Ovary (tissue), 9 donors: ENCODE measurements around the gene CFAP58. TPM values are rescaled to one million over a fixed set of nuclear protein-coding genes. Genes with fewer than 3 reads are reported as not detected.

Experiments
- DNase-seq, 5 donors: peaks; one replicate each; pipeline ENCODE4 v3.0.0-alpha.2; 2019 to 2020
- H3K27ac ChIP-seq, 2 donors: fragments of 200-600 bp; one replicate each; pipeline versions ENCODE4 v1.5.1 to v1.8.0; 2019 to 2022
- H3K27me3 ChIP-seq: fragments of 200-600 bp; one replicate; pipeline ENCODE4 v1.8.0; 2022
- H3K36me3 ChIP-seq: fragments of 200-600 bp; sonication (generic); one replicate; pipeline ENCODE4 v1.5.1; 2019
- H3K4me1 ChIP-seq: one replicate; pipeline ENCODE4 v1.8.1; 2013; ENCODE audit warnings: mild to moderate bottlenecking, moderate library complexity; ENCODE audit not compliant: insufficient read depth
- H3K4me3 ChIP-seq: fragments of 200-600 bp; sonication (generic); one replicate; pipeline ENCODE4 v1.5.1; 2017
- H3K9me3 ChIP-seq, 2 donors: fragments of 200-600 bp in 1 of 2; sonication (generic) in 1 of 2; one replicate each; pipeline versions ENCODE4 v1.5.1 to v1.8.1; 2013 to 2019; ENCODE audit warnings: mild to moderate bottlenecking in 1 of 2, moderate library complexity in 1 of 2
- EP300 ChIP-seq: sonication (generic); formaldehyde crosslinking; IDR thresholded peaks from one replicate; pipeline ENCODE4 v1.6.1; 2017; ENCODE audit warnings: antibody characterized with exemption
- POLR2A ChIP-seq: fragments of 450-650 bp; IDR thresholded peaks from one replicate; pipeline ENCODE4 v1.6.1; 2017; ENCODE audit warnings: antibody characterized with exemption, mild to moderate bottlenecking, moderate library complexity
- WGBS, 3 donors: extraction: QIAGEN DNeasy Blood & Tissue Kit in 1 of 3; methylation state at CpG; one replicate each; pipeline versions ENCODE4 v1.1.5 to v1.1.7; 2013 to 2017; 5-methylcytosine and 5-hydroxymethylcytosine counted together
- intact Hi-C, 4 donors: fragments of 100-400 bp; cut with DNase I; formaldehyde crosslinking; loops; one replicate each; pipeline versions ENCODE4 v1.11.0 to v1.15.1; 2022 to 2023
- polyA plus RNA-seq, 2 donors: library from polyadenylated mRNA; stranded (reverse); fragments of 200-250 nt in 1 of 2; fragments of 350-450 nt in 1 of 2; fragmentation: Illumina TruSeq in 1 of 2; extraction: RNeasy Lipid Tissue Mini Kit (QIAGEN cat#74804) in 1 of 2; gene quantifications; one replicate each; pipeline ENCODE4 v1.2.3, GENCODE V29; 2013 to 2014
- total RNA-seq, 7 donors: library from RNA; depleted of rRNA in 2 of 7; stranded (reverse); fragments of >200 nt in 2 of 7; fragmentation: NEBNext Ultra II Directional in 3 of 7; extraction: Animal tissue kit (Norgen Biotek cat#: 25700) in 3 of 7; gene quantifications; one replicate each; pipeline versions ENCODE4 v1.1.0 to v1.2.4, GENCODE V29; 2016 to 2023
- TF ChIP-seq, protein P1 (sequence below), 3 donors: fragments of 450-650 bp in 2 of 3; fragments of 200-600 bp in 1 of 3; IDR thresholded peaks; one replicate each; pipeline versions ENCODE4 v1.5.1 to v1.8.0; 2016 to 2022; ENCODE audit warnings: antibody characterized with exemption in 3 of 3, mild to moderate bottlenecking in 1 of 3
- donor health status: DM: no; HTN: no; CAD: no; lungs with moderate emphysema.
- donor health status: DM: no; HTN: no; CAD: no.
- donor health status: Bipolar disorder and iron deficiency.
- donor health status: DM: yes; HTN: yes; CAD: no.
- donor health status: DM: no; HTN: no; CAD: no.
- donor health status: DM: yes; HTN: yes; CAD: no.

The CFAP58 gene
- total and polyA plus RNA-seq, 9 donors: 0.17 to 7.9 (median 0.60) TPM

DNA sequence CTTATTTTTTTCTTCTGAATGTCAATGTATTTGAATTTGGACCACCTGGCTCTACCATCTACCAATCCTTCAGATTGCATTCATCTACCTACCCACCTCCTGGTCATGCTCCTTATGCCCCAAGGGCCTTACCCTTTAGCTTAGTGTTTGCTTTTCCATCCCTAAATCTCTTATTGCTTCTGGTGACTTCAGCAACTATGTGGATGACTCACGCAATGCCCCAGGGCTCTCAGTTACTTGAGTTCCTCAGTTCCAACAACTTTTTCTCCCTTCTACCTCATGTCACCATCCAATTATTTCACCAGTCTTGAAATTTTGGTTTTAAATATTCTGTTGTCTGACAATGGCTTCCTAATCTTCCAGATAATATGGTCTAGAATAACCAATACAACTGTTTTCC is 118.9 kb downstream of the CFAP58 start:
- Histone ChIP-seq H3K4me3 (no peak overlapping the region), H3K27ac (no peak overlapping the region), H3K36me3 (no peaks in the 10 kb centered on the region), H3K27me3 (no peaks in the 10 kb centered on the region), H3K9me3 (no peaks in the 10 kb centered on the region), H3K4me1 (no peaks in the 10 kb centered on the region)
- TF ChIP-seq, protein P1, sequence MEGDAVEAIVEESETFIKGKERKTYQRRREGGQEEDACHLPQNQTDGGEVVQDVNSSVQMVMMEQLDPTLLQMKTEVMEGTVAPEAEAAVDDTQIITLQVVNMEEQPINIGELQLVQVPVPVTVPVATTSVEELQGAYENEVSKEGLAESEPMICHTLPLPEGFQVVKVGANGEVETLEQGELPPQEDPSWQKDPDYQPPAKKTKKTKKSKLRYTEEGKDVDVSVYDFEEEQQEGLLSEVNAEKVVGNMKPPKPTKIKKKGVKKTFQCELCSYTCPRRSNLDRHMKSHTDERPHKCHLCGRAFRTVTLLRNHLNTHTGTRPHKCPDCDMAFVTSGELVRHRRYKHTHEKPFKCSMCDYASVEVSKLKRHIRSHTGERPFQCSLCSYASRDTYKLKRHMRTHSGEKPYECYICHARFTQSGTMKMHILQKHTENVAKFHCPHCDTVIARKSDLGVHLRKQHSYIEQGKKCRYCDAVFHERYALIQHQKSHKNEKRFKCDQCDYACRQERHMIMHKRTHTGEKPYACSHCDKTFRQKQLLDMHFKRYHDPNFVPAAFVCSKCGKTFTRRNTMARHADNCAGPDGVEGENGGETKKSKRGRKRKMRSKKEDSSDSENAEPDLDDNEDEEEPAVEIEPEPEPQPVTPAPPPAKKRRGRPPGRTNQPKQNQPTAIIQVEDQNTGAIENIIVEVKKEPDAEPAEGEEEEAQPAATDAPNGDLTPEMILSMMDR (IDR thresholded peaks at IDR 0.05): no peak
- TF ChIP-seq POLR2A: no peak
- TF ChIP-seq EP300: no peak
- no peak for DNase-seq
- 84 to 94% (median 85%) methylated on average over 1 of the region's 1 CpG for WGBS, 3 donors
- intact Hi-C loops: no loop called here

DNA sequence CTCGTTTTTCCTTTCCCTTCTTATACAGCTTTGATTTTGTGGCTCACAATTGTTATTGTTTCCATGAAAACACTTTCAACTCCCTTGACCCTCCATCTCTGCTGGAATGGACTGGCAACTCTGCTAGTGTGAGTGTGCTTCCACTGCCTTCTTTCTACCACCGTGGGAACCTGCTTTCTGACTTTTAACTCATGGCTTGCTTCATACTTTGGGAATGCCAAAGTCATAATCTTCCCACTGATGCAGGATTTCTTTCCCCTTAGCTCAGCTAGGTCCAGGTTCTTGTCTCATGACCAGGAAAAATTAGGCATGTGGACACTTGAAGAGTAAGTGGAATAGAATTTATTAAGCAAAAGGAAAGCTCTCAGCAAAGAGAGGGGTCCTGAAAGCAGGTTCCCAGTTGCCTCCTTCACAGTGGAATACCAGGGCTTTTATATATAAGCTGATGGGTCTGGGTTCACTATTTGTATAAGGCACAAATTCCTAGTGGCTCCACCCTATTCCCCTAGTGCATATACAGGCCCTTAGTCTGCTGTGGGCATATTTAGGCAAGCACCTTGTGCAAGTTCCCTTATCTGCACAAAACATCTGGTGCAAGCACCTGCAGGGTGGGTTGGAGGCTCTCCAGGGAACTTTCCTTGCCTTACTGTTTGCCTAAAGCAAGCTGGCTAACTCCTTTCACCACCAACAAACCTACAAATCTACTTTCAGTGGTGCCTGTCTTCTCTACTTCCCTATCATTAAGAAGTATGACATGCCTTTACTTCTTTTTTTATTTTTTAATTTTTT is 119.5 kb downstream of the CFAP58 start:
- TF ChIP-seq, protein P1 (IDR thresholded peaks at IDR 0.05): no peak
- TF ChIP-seq EP300 (no peak), POLR2A (no peak)
- Histone ChIP-seq H3K4me1 (no peaks in the 10 kb centered on the region), H3K27ac (no peak overlapping the region), H3K36me3 (no peaks in the 10 kb centered on the region), H3K9me3 (no peaks in the 10 kb centered on the region), H3K4me3 (no peak overlapping the region), H3K27me3 (no peaks in the 10 kb centered on the region)
- WGBS, 3 donors: 24 to 48% (median 42%) methylated on average over 2 of the region's 2 CpGs
- intact Hi-C loops: no loop called here
- no peak for DNase-seq

DNA sequence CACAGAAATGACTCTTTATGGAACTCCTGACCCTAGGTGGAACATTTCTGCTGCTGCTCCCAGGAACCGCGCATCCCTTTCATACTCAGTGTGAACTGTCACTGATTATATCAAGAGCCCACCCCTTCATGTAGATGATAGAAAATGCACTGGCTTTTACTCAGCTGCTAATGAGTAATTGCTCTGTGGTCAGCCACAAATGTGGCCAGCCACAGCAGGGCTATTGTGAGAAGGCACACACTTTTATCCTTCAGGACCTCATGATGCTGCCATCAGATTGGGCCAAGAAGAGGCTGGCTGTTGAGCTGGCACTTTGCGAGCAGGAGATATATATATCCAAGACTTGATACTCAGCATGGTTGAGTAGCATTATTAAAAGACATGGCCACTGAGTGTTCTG is 124.7 kb downstream of the CFAP58 start:
- no peak for DNase-seq
- no peak overlapping the region for H3K27ac ChIP-seq
- WGBS, 3 donors: 93 to 96% (median 94%) methylated on average over 3 of the region's 3 CpGs
- H3K4me1 ChIP-seq: no peaks in the 10 kb centered on the region
- no peaks in the 10 kb centered on the region for H3K36me3 ChIP-seq
- no peaks in the 10 kb centered on the region for H3K9me3 ChIP-seq
- TF ChIP-seq EP300: no peak
- TF ChIP-seq, protein P1 (IDR thresholded peaks at IDR 0.05): no peak
- no peak for TF ChIP-seq POLR2A
- intact Hi-C loops: no loop called here
- no peaks in the 10 kb centered on the region for H3K27me3 ChIP-seq
- no peak overlapping the region for H3K4me3 ChIP-seq

DNA sequence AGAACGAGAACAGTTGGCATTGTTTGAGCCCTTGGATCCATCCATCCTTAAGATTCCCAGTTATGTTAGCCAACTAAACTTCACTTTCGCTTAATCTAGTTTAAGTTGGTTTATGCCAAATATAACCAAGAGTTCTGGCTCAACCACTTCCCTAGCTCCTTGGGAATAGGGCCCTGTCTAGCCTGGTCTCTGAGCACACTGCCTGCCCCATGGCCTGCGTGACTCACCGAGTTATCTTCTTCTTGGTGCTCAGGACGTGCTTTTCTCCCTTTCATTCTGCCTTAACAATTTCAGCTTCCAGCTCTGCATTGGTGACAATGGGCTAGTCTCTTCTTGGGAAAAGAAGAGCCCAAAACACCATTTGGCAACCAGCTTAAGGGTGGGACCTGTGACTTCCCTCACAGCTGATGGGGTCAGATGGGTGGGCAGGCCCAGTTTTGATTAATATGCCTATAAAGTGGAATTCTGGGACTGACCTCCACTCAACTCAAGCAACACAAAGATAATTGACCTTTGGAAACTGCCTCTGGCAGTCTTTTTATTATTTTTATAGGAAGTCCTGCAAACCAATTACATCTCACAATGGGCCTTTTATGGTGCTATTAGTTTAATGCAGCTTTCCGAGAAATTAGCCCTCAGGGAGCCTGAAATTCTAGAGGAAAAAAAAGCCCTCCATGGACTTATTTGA is 126.4 kb downstream of the CFAP58 start:
- TF ChIP-seq, protein P1 (IDR thresholded peaks at IDR 0.05): no peak
- TF ChIP-seq POLR2A: no peak
- no peak for TF ChIP-seq EP300
- no peak overlapping the region for H3K4me3 ChIP-seq
- H3K36me3 ChIP-seq: no peaks in the 10 kb centered on the region
- H3K4me1 ChIP-seq: no peaks in the 10 kb centered on the region
- H3K9me3 ChIP-seq: no peaks in the 10 kb centered on the region
- H3K27me3 ChIP-seq: no peaks in the 10 kb centered on the region
- WGBS, 3 donors: 55 to 77% (median 66%) methylated on average over 5 to 6 of the region's 6 CpGs
- no peak for DNase-seq
- H3K27ac ChIP-seq: no peak overlapping the region
- intact Hi-C loops: no loop called here
